K562 (cell line): ENCODE results near the gene B3GAT3. TPM values are rescaled to one million over a fixed set of nuclear protein-coding genes. Genes with fewer than 3 reads are reported as not detected.

Experiments used
- ARID2 ChIP-seq: fragments of 450-650 bp; IDR thresholded peaks from 2 replicates; pipeline ENCODE4 v1.6.1; 2017; ENCODE audit warnings: antibody characterized with exemption, mild to moderate bottlenecking
- ARID4B ChIP-seq: sonication (generic); formaldehyde crosslinking; IDR thresholded peaks from 2 replicates; pipeline ENCODE4 v1.8.0; 2022; ENCODE audit warnings: mild to moderate bottlenecking, missing genetic modification reagents
- ATF7 ChIP-seq: fragments of 450-650 bp; IDR thresholded peaks from 2 replicates; pipeline ENCODE4 v1.7.1; 2014; ENCODE audit warnings: mild to moderate bottlenecking, moderate library complexity
- BHLHE40 ChIP-seq: IDR thresholded peaks from 2 replicates; pipeline ENCODE4 v1.6.1; 2011; ENCODE audit warnings: low read length, improper control_type of control experiment
- CBX3 ChIP-seq, 2 experiments: IDR thresholded peaks; 1 replicate in 1 of 2; 2 replicates in 1 of 2; pipeline ENCODE4 v1.6.1; 2012; ENCODE audit warnings: inconsistent platforms in 2 of 2, low read length in 2 of 2, borderline replicate concordance in 1 of 2, control low read depth in 1 of 2
- EZH2 ChIP-seq: IDR thresholded peaks from 2 replicates; pipeline ENCODE4 v1.6.1; 2012; ENCODE audit warnings: low read depth, mild to moderate bottlenecking, inconsistent platforms, low read length, borderline replicate concordance
- HDGF ChIP-seq: fragments of 450-650 bp; IDR thresholded peaks from 2 replicates; pipeline ENCODE4 v1.6.1; 2016
- KDM2B ChIP-seq: fragments of 250-450 bp; sonication (Bioruptor Pico); IDR thresholded peaks from 2 replicates; pipeline ENCODE4 v1.8.0; 2021; ENCODE audit warnings: mild to moderate bottlenecking, moderate library complexity
- MLLT1 ChIP-seq, 2 experiments: fragments of 450-650 bp; IDR thresholded peaks; 2 replicates each; pipeline ENCODE4 v1.6.1; 2016
- MTA1 ChIP-seq: fragments of 450-650 bp; IDR thresholded peaks from 2 replicates; pipeline ENCODE4 v1.6.1; 2017; ENCODE audit warnings: borderline replicate concordance
- PTBP1 ChIP-seq: fragments of 200-400 bp; formaldehyde crosslinking; IDR thresholded peaks from 2 replicates; pipeline ENCODE4 v1.6.1; 2017; ENCODE audit warnings: low read depth, low read length
- PURB ChIP-seq: sonication (generic); formaldehyde crosslinking; IDR thresholded peaks from 2 replicates; pipeline ENCODE4 v1.9.0; 2021; ENCODE audit warnings: low read depth, mild to moderate bottlenecking, missing genetic modification reagents
- SMAD4 ChIP-seq: fragments of 250-450 bp; sonication (Bioruptor Pico); conservative IDR thresholded peaks from 2 replicates; pipeline ENCODE4 v1.8.0; 2021; ENCODE audit warnings: inconsistent platforms, mild to moderate bottlenecking, moderate library complexity
- TBP ChIP-seq: optimal IDR thresholded peaks from 2 replicates; pipeline ENCODE3; 2011; ENCODE audit warnings: low read depth, low read length, improper control_type of control experiment
- TRIM24 ChIP-seq, 2 experiments: fragments of 450-650 bp; IDR thresholded peaks; 2 replicates each; pipeline ENCODE4 v1.6.1; 2016
- ZBTB33 ChIP-seq: sonication (generic); formaldehyde crosslinking; IDR thresholded peaks from 2 replicates; pipeline ENCODE4 v1.8.1; 2023; ENCODE audit warnings: mild to moderate bottlenecking, missing genetic modification reagents
- polyA plus RNA-seq, 8 experiments: library from polyadenylated mRNA; depleted of rRNA in 4 of 8; stranded (reverse) in 5 of 8; unstranded in 3 of 8; fragments of >200 nt; fragmentation: Nextera tagmentation in 2 of 8; fragmentation: Illumina TruSeq in 1 of 8; extraction: Ambion mirVana in 2 of 8; extraction: Trizol in 1 of 8; gene quantifications; 2 replicates each; pipeline versions ENCODE4 v1.2.1 to v1.2.3, GENCODE V29; 2011 to 2014; ENCODE audit warnings: inconsistent platforms in 1 of 8, missing spikeins in 1 of 8
- total RNA-seq, 7 experiments: library from RNA; depleted of rRNA in 6 of 7; stranded (reverse); fragments of >200 nt in 6 of 7; fragmentation: Illumina TruSeq in 2 of 7; extraction: Trizol in 2 of 7; gene quantifications; 2 replicates each; pipeline versions ENCODE4 v1.2.1 to v1.2.3, GENCODE V29; 2011 to 2021; ENCODE audit warnings: low replicate concordance in 1 of 7
- TF ChIP-seq, protein P1 (sequence below), 2 experiments: fragments of 250-450 bp in 1 of 2; fragments of 450-650 bp in 1 of 2; sonication (Bioruptor Pico) in 1 of 2; IDR thresholded peaks; 2 replicates each; pipeline versions ENCODE4 v1.6.1 to v1.8.0; 2016 to 2021; ENCODE audit warnings: mild to moderate bottlenecking in 2 of 2, moderate library complexity in 2 of 2, missing compliant biosample characterization in 1 of 2, missing genetic modification characterization in 1 of 2

B3GAT3 gene
- total and polyA plus RNA-seq, 9 of the 15 experiments (the other 6 are each of a cell fraction or from before 2014, with no cell fraction given), result 0.30 to 64.0 (median 21.4) TPM

DNA sequence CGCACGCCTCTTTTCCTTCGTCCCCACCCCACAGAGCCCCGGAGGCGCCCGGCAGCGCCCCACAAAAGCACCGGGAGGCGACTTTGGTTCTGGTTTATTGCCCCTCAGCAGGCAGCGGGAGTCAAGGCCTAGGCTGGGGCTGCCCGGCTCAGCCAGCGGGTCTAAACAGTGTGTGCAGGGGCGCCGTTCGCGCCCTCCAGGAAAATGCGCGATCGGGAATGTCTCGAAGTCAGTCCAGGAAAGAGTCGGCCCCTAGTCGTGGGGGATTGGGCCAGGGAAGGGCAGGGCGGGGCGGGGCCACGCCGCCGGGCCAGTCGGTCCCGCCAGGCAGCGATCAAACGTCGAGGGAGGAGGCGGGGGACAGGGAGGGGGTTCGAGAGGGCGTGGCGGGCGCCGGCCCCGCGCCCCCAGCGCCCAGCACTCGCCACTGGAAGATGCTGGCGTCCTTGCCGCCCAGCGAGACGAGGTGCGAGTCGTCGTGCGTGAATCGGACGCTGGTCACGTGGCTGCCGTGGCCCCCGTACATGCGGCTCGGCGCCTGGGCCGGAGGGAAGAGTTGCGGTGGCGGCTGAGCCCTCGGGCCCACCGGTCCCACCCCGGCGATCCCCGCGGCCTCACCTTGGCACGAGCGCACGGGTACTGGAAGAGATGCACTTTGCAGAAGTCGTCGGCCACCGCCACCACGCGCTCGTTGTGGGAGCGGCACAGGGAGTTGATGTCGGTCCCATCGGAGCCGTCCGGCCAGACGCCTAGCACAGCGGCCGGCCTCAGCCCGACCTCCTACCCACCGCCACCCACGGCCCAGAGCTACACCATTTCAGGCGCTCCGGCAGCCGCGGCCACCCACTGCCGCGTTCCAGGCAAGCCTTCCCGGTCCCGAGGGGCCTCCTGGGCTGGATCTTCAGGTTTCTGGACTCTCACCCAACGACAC, 19.4 kb downstream of the B3GAT3 start (continued):
- TF ChIP-seq PURB (no peak), ATF7 (peak; percentile 20; the same call in 1 of the 2 replicates), KDM2B (CRISPR knock-in tag) (peak; percentile 92; the same call in 1 of the 2 replicates), TBP (peak; percentile 31), MTA1 (peak; percentile 34; the same call in 1 of the 2 replicates), PTBP1 (no peak), MLLT1 (IDR thresholded peaks at IDR 0.05) (peak in 1 of 2 experiments; percentile 74; a peak in 1 of 4 replicates), EZH2 (no peak), ARID2 (no peak), ARID4B (CRISPR knock-in tag) (0 out of 2 replicates have a peak, but pooled peaks have one; percentile 26), SMAD4 (CRISPR knock-in tag) (peak; percentile 31), ZBTB33 (peak; percentile 98), TRIM24 (IDR thresholded peaks at IDR 0.05) (peak in 1 of 2 experiments; percentile 31; a peak in 1 of 4 replicates), CBX3 (IDR thresholded peaks at IDR 0.05; ENCODE audit: borderline replicate concordance in 1 of 2, low read length in 2 of 2) (0 out of 3 replicates have a peak, but pooled peaks of 1 of the 2 experiments have one; percentile 11), BHLHE40 (peak; percentile 50), HDGF (peak; percentile 57; the same call in 1 of the 2 replicates)
- TF ChIP-seq, protein P1, sequence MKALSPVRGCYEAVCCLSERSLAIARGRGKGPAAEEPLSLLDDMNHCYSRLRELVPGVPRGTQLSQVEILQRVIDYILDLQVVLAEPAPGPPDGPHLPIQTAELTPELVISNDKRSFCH (CRISPR knock-in tag; IDR thresholded peaks at IDR 0.05), result no peak
- TF ChIP-seq, protein P1 (tag; IDR thresholded peaks at IDR 0.05), result peak; percentile 48; the same call in 1 of the 2 replicates
